ENCODE measurements around the gene ANKUB1.

- TF ChIP-seq CTCF (IDR thresholded peaks at IDR 0.05; ENCODE audit: insufficient read depth, low read length, poor library complexity, severe bottlenecking): no peak
- no peak for TF ChIP-seq EZH2phosphoT487 (conservative IDR thresholded peaks at IDR 0.05; ENCODE audit: low read length)
Measured at GRCh38 chr3:149763565-149764195, 28.7 kb downstream of the ANKUB1 start.
